Endothelial cell of umbilical vein (primary cell): ENCODE data around the gene CDKN2D. TPM values are rescaled to one million over a fixed set of nuclear protein-coding genes. Genes with fewer than 3 reads are reported as not detected.

ENCODE experiments used
- BruUV-seq: library from RNA; stranded (reverse); fragments of 400-500 nt; replicated peaks from 2 replicates; lab custom pipeline; 2021; lab: Mats Ljungman, UMichigan
- CTCF ChIA-PET: fragments of 300-600, 350-600 bp; sonication (Branson Sonifier 250); formaldehyde crosslinking; loops from one replicate; lab custom pipeline; 2021; ENCODE audit warnings: antibody characterized with exemption, inconsistent platforms; lab: Charles Lee
- POLR2A ChIA-PET: fragments of 300-600, 350-600 bp; sonication (Branson Sonifier 250); formaldehyde crosslinking; loops from one replicate; lab custom pipeline; 2021; ENCODE audit warnings: antibody characterized with exemption, inconsistent platforms; lab: Charles Lee
- DNase-seq: peaks from one replicate; pipeline ENCODE4 v3.0.0-alpha.2; 2011; ENCODE audit warnings: low read depth, low spot score
- FAIRE-seq: peaks from 2 replicates; lab custom pipeline; 2011; peaks lifted over from hg19 to GRCh38; lab: Jason Lieb, UNC
- H2AFZ ChIP-seq: 2 replicates; pipeline ENCODE4 v1.6.0; 2012; ENCODE audit warnings: low read depth, low read length, control low read depth, inconsistent platforms
- H3K27ac ChIP-seq: 2 replicates; pipeline ENCODE4 v1.5.1; 2011; ENCODE audit warnings: low read depth, mild to moderate bottlenecking, control low read depth, low read length, moderate library complexity; ENCODE audit not compliant: insufficient read depth
- H3K27me3 ChIP-seq, 2 experiments: 2 replicates each; pipeline versions ENCODE4 v1.6.0 to v1.6.1; 2011; ENCODE audit warnings: low read length in 2 of 2, mixed read lengths in 1 of 2; ENCODE audit not compliant: control insufficient read depth in 2 of 2, insufficient read depth in 2 of 2
- H3K36me3 ChIP-seq, 2 experiments: 2 replicates in 1 of 2; 3 replicates in 1 of 2; pipeline ENCODE4 v1.5.1; 2011; ENCODE audit warnings: low read length in 2 of 2, mild to moderate bottlenecking in 1 of 2, moderate library complexity in 1 of 2; ENCODE audit not compliant: control insufficient read depth in 2 of 2, insufficient read depth in 2 of 2; ENCODE audit errors: extremely low read depth in 1 of 2
- H3K4me1 ChIP-seq: 3 replicates; pipeline ENCODE4 v1.5.1; 2011; ENCODE audit warnings: mild to moderate bottlenecking, low read length; ENCODE audit not compliant: control insufficient read depth, insufficient read depth; ENCODE audit errors: extremely low read depth
- H3K4me2 ChIP-seq: 2 replicates; pipeline ENCODE4 v1.6.1; 2011; ENCODE audit warnings: low read length, control low read depth, mixed read lengths; ENCODE audit not compliant: insufficient read depth
- H3K4me3 ChIP-seq, 3 experiments: fragments of 200-600 bp in 1 of 3; sonication (generic), shearing (Covaris generic) in 1 of 3; replicated peaks in 1 of 3; 2 replicates each; pipeline ENCODE4 v1.5.1; 2011 to 2016; ENCODE audit warnings: control low read depth in 3 of 3, low read length in 3 of 3, mild to moderate bottlenecking in 2 of 3, inconsistent platforms in 1 of 3, low read depth in 1 of 3, moderate library complexity in 1 of 3; ENCODE audit not compliant: insufficient read depth in 1 of 3
- H3K79me2 ChIP-seq: 2 replicates; pipeline ENCODE4 v1.6.0; 2012; ENCODE audit warnings: low read length, inconsistent platforms; ENCODE audit not compliant: control insufficient read depth, insufficient read depth
- H3K9ac ChIP-seq: replicated peaks from 2 replicates; pipeline ENCODE3; 2011; ENCODE audit warnings: low read length, control low read depth; ENCODE audit not compliant: insufficient read depth; ENCODE audit errors: extremely low read depth
- H3K9me1 ChIP-seq: replicated peaks from 3 replicates; pipeline ENCODE4 v1.6.0; 2011; ENCODE audit warnings: mild to moderate bottlenecking, low read length; ENCODE audit not compliant: control insufficient read depth, insufficient read depth; ENCODE audit errors: extremely low read depth
- H3K9me3 ChIP-seq: replicated peaks from 2 replicates; pipeline ENCODE4 v1.5.1; 2012; ENCODE audit warnings: low read length, inconsistent platforms; ENCODE audit not compliant: control insufficient read depth, insufficient read depth
- H4K20me1 ChIP-seq: replicated peaks from 2 replicates; pipeline ENCODE3; 2011; ENCODE audit warnings: mild to moderate bottlenecking, low read length; ENCODE audit not compliant: control insufficient read depth, insufficient read depth; ENCODE audit errors: extremely low read depth
- EZH2 ChIP-seq: IDR thresholded peaks from 2 replicates; pipeline ENCODE4 v1.6.1; 2012; ENCODE audit warnings: borderline replicate concordance, low read depth, mild to moderate bottlenecking, moderate library complexity, low read length, inconsistent platforms; ENCODE audit not compliant: severe bottlenecking
- FOS ChIP-seq: IDR thresholded peaks from 2 replicates; pipeline ENCODE4 v1.6.1; 2011; ENCODE audit warnings: mild to moderate bottlenecking, low read length, moderate library complexity, borderline replicate concordance; ENCODE audit not compliant: insufficient read depth
- GATA2 ChIP-seq: IDR thresholded peaks from 2 replicates; pipeline ENCODE4 v1.7.0; 2011; ENCODE audit warnings: low read depth, mild to moderate bottlenecking, moderate library complexity, mixed read lengths, low read length; ENCODE audit not compliant: insufficient read length, insufficient read depth
- JUN ChIP-seq: IDR thresholded peaks from 2 replicates; pipeline ENCODE4 v1.6.1; 2011; ENCODE audit warnings: borderline replicate concordance, low read depth; ENCODE audit not compliant: insufficient read length, insufficient read depth
- MAX ChIP-seq: IDR thresholded peaks from 2 replicates; pipeline ENCODE4 v1.6.1; 2011; ENCODE audit not compliant: insufficient read depth, insufficient read length
- MYC ChIP-seq: IDR thresholded peaks from one replicate; pipeline ENCODE4 v1.6.1; 2011; ENCODE audit warnings: mild to moderate bottlenecking, low read depth, low read length
- POLR2A ChIP-seq: IDR thresholded peaks from 2 replicates; pipeline ENCODE4 v1.6.1; 2012; ENCODE audit warnings: low read depth, mild to moderate bottlenecking, control low read depth, low read length
- POLR2AphosphoS5 ChIP-seq: IDR thresholded peaks from 2 replicates; pipeline ENCODE4 v1.6.1; 2012; ENCODE audit warnings: low read depth, mild to moderate bottlenecking, control low read depth, low read length, moderate library complexity; ENCODE audit not compliant: insufficient read depth
- dilution Hi-C: fragments of 300-500 bp; cut with MboI; formaldehyde crosslinking; loops from one replicate; pipeline ENCODE4 v1.15.0; 2019; ENCODE audit warnings: low sequenced_read_pairs; ENCODE audit not compliant: extremely low pct_ligation_motif_present
- intact Hi-C: fragments of 100-400 bp; cut with micrococcal nuclease; formaldehyde crosslinking; loops from one replicate; pipeline ENCODE4 v1.10.0; 2022
- polyA plus RNA-seq, 4 experiments: library from polyadenylated mRNA; depleted of rRNA in 3 of 4; stranded (reverse) in 3 of 4; unstranded in 1 of 4; fragments of >200 nt; gene quantifications; 2 replicates each; pipeline versions ENCODE4 v1.2.1 to v1.2.3, GENCODE V29; 2011 to 2012; ENCODE audit warnings: missing spikeins in 1 of 4
- total RNA-seq: library from RNA; stranded (reverse); gene quantifications from 2 replicates; pipeline ENCODE4 v1.2.3, GENCODE V29; 2021
- TF ChIP-seq, protein P1 (sequence below), 2 donors: IDR thresholded peaks; 1 replicate in 1 of 2; 2 replicates in 1 of 2; pipeline ENCODE4 v1.5.1; 2011; ENCODE audit warnings: low read length in 2 of 2, mild to moderate bottlenecking in 2 of 2, moderate library complexity in 2 of 2, control low read depth in 1 of 2, inconsistent platforms in 1 of 2, low read depth in 1 of 2; ENCODE audit not compliant: insufficient read depth in 1 of 2; ENCODE audit errors: extremely low read depth in 1 of 2

The CDKN2D gene
- total and polyA plus RNA-seq, 2 donors (not counting 3 experiments of a cell fraction or from before 2014, with no cell fraction given), result 5.9 to 9.8 TPM

DNA sequence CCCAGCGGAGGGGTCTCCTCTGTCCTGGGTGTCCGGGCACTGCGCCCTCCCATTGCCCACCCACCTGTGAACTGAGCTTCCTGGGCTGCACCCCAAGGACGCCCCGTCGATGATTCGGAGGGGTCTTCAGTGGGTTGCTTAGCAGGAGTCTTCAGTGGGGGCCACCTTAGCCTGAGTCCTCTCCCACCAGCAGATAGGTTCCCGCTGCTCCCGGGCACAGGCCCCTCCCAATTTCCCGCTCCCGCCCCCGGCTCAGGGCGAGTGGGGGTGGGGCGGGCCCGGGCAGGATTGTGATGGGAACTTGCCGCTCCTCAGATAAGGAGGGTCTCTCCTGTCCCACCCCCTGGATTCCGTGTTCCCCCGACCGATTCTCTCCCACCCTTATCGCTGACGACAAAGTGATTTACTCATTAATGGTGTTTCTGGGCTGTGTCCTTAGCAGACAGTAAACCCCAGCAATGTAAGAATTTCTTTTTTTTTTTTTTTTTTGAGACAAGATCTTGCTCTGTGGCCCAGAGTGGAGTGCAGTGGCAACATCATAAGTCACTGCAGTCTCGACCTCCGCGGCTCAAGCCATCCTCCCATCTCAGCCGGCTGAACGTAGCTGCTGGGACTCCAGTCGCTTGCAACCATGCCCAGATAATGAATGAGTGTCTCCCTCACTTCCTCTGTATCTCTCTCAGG, 50.9 kb downstream of the CDKN2D start:
- Histone ChIP-seq H3K27me3 (peaks cover 51 to 65% of the 10 kb centered on the region in 2 experiments), H3K4me2 (peak overlapping the region; percentile 8), H3K27ac (no peak overlapping the region), H3K9me3 (no peaks in the 10 kb centered on the region), H3K4me1 (peaks cover 2% of the 10 kb centered on the region), H3K4me3 (no peak overlapping the region), H4K20me1 (no peaks in the 10 kb centered on the region), H3K36me3 (no peaks in the 10 kb centered on the region), H2AFZ (peak overlapping the region; percentile 4), H3K79me2 (no peaks in the 10 kb centered on the region), H3K9me1 (no peaks in the 10 kb centered on the region), H3K9ac (no peak overlapping the region)
- DNase-seq (no peak), FAIRE-seq (no peak)
- dilution Hi-C loops, result no loop called here
- CTCF ChIA-PET, result interaction anchor here (0.9 to 2.2 kb wide), 8 partner anchors 9 to 353 kb away, joined by 3 to 12 read pairs (median 4); no protein-coding TSS in a partner anchor
- no TSS peak for BruUV-seq
- POLR2A ChIA-PET, result interaction anchor here (0.6 kb wide), 1 partner anchor 140 kb away, joined by 3 read pairs; no protein-coding TSS in a partner anchor
- intact Hi-C loops, result no loop called here
- TF ChIP-seq, protein P1, sequence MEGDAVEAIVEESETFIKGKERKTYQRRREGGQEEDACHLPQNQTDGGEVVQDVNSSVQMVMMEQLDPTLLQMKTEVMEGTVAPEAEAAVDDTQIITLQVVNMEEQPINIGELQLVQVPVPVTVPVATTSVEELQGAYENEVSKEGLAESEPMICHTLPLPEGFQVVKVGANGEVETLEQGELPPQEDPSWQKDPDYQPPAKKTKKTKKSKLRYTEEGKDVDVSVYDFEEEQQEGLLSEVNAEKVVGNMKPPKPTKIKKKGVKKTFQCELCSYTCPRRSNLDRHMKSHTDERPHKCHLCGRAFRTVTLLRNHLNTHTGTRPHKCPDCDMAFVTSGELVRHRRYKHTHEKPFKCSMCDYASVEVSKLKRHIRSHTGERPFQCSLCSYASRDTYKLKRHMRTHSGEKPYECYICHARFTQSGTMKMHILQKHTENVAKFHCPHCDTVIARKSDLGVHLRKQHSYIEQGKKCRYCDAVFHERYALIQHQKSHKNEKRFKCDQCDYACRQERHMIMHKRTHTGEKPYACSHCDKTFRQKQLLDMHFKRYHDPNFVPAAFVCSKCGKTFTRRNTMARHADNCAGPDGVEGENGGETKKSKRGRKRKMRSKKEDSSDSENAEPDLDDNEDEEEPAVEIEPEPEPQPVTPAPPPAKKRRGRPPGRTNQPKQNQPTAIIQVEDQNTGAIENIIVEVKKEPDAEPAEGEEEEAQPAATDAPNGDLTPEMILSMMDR (IDR thresholded peaks at IDR 0.05; ENCODE audit: extremely low read depth in 1 of 2, insufficient read depth in 1 of 2, low read depth in 1 of 2, low read length in 2 of 2), result no peak
- TF ChIP-seq FOS (no peak), POLR2AphosphoS5 (no peak), MAX (no peak), POLR2A (no peak), GATA2 (no peak), EZH2 (no peak), JUN (no peak), MYC (no peak)
